SIG-M5 (cell line): ENCODE data around the gene TLDC2.
"Not testable (repeated sequence)": the region's sequence is repeated elsewhere in the genome, so short reads cannot be mapped to it uniquely, and the experiment has no call there.

ENCODE experiments used
- DNase-seq: peaks from one replicate; lab custom pipeline; 2025; lab: John Stamatoyannopoulos, UW

TLDC2 gene

GRCh38 chr20:36875702-36876472, at the start of gene TLDC2:
TLDC2 (plus strand) TSS chr20:36876138; CDS start chr20:36876175, 37 bp downstream.
- no peak for DNase-seq

- DNase-seq = no peak
These were observed 49.2 kb upstream of the TLDC2 start for GRCh38 chr20:36826554-36827244.

GRCh38 chr20:36827541-36828279, 48.2 kb upstream of the TLDC2 start:
- no peak for DNase-seq

- DNase-seq = no peak
These were observed 44.9 kb upstream of the TLDC2 start for GRCh38 chr20:36830791-36831691.

GRCh38 chr20:36832791-36833190, 43.1 kb upstream of the TLDC2 start:
- no peak for DNase-seq

GRCh38 chr20:36833275-36834020, 42.5 kb upstream of the TLDC2 start:
- DNase-seq = no peak

GRCh38 chr20:36835025-36835424, 40.9 kb upstream of the TLDC2 start:
- no peak for DNase-seq

- DNase-seq = peak; percentile 69
These were observed 40.3 kb upstream of the TLDC2 start for GRCh38 chr20:36835453-36836198.

- DNase-seq = peak; percentile 47
These were observed 39.2 kb upstream of the TLDC2 start for GRCh38 chr20:36836591-36837269.

GRCh38 chr20:36838376-36838775, 37.6 kb upstream of the TLDC2 start:
- not testable (repeated sequence) for DNase-seq

GRCh38 chr20:36839150-36839549, 36.8 kb upstream of the TLDC2 start:
- DNase-seq = no peak

GRCh38 chr20:36841030-36841429, 34.9 kb upstream of the TLDC2 start:
- DNase-seq = not testable (repeated sequence)

GRCh38 chr20:36845288-36845971, 30.5 kb upstream of the TLDC2 start:
- DNase-seq = no peak

GRCh38 chr20:36847009-36847709, 28.8 kb upstream of the TLDC2 start:
- no peak for DNase-seq

GRCh38 chr20:36847710-36848040, 28.3 kb upstream of the TLDC2 start:
- no peak for DNase-seq

- DNase-seq = no peak
These were observed 27.8 kb upstream of the TLDC2 start for GRCh38 chr20:36848078-36848660.

GRCh38 chr20:36848677-36849076, 27.3 kb upstream of the TLDC2 start:
- DNase-seq = no peak
